Osteoblast (primary cell): ENCODE measurements around the gene HELT. TPM values are rescaled to one million over a fixed set of nuclear protein-coding genes. Genes with fewer than 3 reads are reported as not detected.

Experiments
- DNase-seq: peaks from one replicate; pipeline ENCODE4 v3.0.0; 2011; ENCODE audit warnings: low spot score, mixed read lengths; ENCODE audit not compliant: insufficient read length; ENCODE audit errors: missing footprints
- H2AFZ ChIP-seq: 2 replicates; pipeline ENCODE4 v1.6.0; 2011; ENCODE audit warnings: mild to moderate bottlenecking, low read length
- H3K27ac ChIP-seq: 2 replicates; pipeline ENCODE4 v1.5.1; 2011; ENCODE audit warnings: mild to moderate bottlenecking, low read depth, low read length, moderate library complexity
- H3K27me3 ChIP-seq: 2 replicates; pipeline ENCODE4 v1.6.0; 2012; ENCODE audit warnings: mild to moderate bottlenecking, control low read depth, inconsistent platforms, low read length, moderate library complexity; ENCODE audit not compliant: insufficient read depth
- H3K36me3 ChIP-seq: 2 replicates; pipeline ENCODE4 v1.5.1; 2011; ENCODE audit warnings: mild to moderate bottlenecking, low read length, control low read depth, moderate library complexity; ENCODE audit not compliant: insufficient read depth
- H3K4me1 ChIP-seq: 2 replicates; pipeline ENCODE4 v1.5.1; 2011; ENCODE audit warnings: mild to moderate bottlenecking, low read length, control low read depth, moderate library complexity; ENCODE audit not compliant: insufficient read depth
- H3K4me2 ChIP-seq: 2 replicates; pipeline ENCODE4 v1.6.0; 2011; ENCODE audit warnings: mild to moderate bottlenecking, low read length; ENCODE audit not compliant: insufficient read depth
- H3K4me3 ChIP-seq: fragments of 200-600 bp; sonication (generic); 3 replicates; pipeline ENCODE4 v1.5.1; 2012; ENCODE audit warnings: mild to moderate bottlenecking, low read length, inconsistent platforms; ENCODE audit not compliant: insufficient read depth
- H3K79me2 ChIP-seq: 2 replicates; pipeline ENCODE4 v1.6.0; 2012; ENCODE audit warnings: mild to moderate bottlenecking, low read length, control low read depth, inconsistent platforms; ENCODE audit not compliant: insufficient read depth
- H3K9me3 ChIP-seq: 2 replicates; pipeline ENCODE4 v1.5.1; 2011; ENCODE audit warnings: low read depth, low read length, control low read depth
- H4K20me1 ChIP-seq: 2 replicates; pipeline ENCODE4 v1.6.0; 2012; ENCODE audit warnings: mild to moderate bottlenecking, low read length, control low read depth; ENCODE audit not compliant: insufficient read depth
- total RNA-seq: library from RNA; depleted of rRNA; stranded (reverse); fragments of >200 nt; gene quantifications from 2 replicates; pipeline ENCODE4 v1.2.3, GENCODE V29; 2012
- TF ChIP-seq, protein P1 (sequence below): IDR thresholded peaks from 2 replicates; pipeline ENCODE4 v1.5.1; 2011; ENCODE audit warnings: mild to moderate bottlenecking, low read depth, low read length, moderate library complexity; ENCODE audit errors: extremely low read depth

The HELT gene
- total RNA-seq, 1 donor: not detected

DNA sequence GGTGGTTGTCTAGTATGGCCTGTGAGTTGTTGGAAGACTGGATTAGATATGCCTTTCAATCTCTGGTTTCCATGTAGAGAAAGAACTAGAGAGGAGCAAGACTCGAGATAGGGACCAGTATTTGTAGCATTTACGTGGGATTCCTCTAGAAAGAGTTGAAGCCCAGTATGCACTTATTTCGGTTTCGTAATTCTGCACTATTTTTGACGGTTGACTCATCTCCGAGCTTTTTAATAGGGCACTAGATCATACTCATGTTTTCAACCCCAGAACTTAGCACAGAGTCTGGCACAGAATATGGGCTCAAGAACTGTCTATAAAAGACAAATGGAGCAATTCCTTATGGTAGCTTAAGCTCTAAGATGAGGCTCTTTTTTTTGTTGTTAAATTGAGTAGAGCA, 15.7 kb downstream of the HELT start:
- H3K4me2 ChIP-seq: no peak overlapping the region
- H3K79me2 ChIP-seq: no peaks in the 10 kb centered on the region
- peaks cover 22% of the 10 kb centered on the region for H3K27me3 ChIP-seq
- no peaks in the 10 kb centered on the region for H4K20me1 ChIP-seq
- no peak overlapping the region for H3K4me3 ChIP-seq
- H2AFZ ChIP-seq: no peak overlapping the region
- H3K36me3 ChIP-seq: no peaks in the 10 kb centered on the region
- no peak for DNase-seq
- H3K9me3 ChIP-seq: no peaks in the 10 kb centered on the region
- H3K27ac ChIP-seq: no peak overlapping the region
- H3K4me1 ChIP-seq: no peaks in the 10 kb centered on the region
- TF ChIP-seq, protein P1, sequence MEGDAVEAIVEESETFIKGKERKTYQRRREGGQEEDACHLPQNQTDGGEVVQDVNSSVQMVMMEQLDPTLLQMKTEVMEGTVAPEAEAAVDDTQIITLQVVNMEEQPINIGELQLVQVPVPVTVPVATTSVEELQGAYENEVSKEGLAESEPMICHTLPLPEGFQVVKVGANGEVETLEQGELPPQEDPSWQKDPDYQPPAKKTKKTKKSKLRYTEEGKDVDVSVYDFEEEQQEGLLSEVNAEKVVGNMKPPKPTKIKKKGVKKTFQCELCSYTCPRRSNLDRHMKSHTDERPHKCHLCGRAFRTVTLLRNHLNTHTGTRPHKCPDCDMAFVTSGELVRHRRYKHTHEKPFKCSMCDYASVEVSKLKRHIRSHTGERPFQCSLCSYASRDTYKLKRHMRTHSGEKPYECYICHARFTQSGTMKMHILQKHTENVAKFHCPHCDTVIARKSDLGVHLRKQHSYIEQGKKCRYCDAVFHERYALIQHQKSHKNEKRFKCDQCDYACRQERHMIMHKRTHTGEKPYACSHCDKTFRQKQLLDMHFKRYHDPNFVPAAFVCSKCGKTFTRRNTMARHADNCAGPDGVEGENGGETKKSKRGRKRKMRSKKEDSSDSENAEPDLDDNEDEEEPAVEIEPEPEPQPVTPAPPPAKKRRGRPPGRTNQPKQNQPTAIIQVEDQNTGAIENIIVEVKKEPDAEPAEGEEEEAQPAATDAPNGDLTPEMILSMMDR: no peak

DNA sequence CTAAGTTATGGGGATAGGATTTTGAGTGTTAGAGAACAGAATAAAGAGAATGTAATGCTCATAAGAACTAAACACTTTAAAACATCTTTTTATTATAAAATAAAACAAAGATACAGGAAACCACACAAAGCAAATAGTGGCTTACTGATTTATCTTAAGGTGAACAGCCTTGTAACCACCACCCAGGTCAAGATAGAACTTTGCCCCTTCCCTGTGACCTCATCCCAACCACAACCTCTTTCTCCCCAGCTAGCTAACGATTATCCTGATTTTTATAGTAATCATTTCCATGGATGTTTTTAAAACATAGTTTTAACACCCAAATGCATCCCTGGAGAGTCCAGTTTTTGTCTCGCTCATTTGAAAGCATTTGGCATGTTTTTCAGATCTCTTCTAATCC, 17.0 kb downstream of the HELT start:
- H4K20me1 ChIP-seq: no peaks in the 10 kb centered on the region
- H2AFZ ChIP-seq: no peak overlapping the region
- peaks cover 3% of the 10 kb centered on the region for H3K4me1 ChIP-seq
- H3K36me3 ChIP-seq: no peaks in the 10 kb centered on the region
- no peak for DNase-seq
- H3K4me2 ChIP-seq: no peak overlapping the region
- no peaks in the 10 kb centered on the region for H3K79me2 ChIP-seq
- H3K27ac ChIP-seq: no peak overlapping the region
- no peaks in the 10 kb centered on the region for H3K9me3 ChIP-seq
- H3K4me3 ChIP-seq: no peak overlapping the region
- H3K27me3 ChIP-seq: peaks cover 9% of the 10 kb centered on the region
- TF ChIP-seq, protein P1: no peak

DNA sequence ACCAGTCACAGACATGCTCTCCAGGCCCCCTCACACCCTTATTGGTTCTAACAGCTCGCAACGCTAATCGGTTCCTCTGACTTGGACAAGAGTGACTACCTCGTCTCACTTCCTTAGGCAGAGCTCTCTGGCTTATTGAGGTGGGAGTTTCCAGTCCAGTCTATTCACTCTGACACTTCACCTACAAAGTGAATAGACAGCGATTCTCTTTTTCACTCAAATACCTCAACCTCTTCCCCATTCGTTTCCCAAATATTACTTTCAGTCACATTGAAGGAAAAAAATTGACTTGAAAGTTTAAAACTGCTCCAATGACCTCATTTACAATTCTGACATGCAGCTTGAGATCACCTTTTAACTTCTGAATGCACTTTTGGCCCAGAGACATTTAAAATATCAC, 17.7 kb downstream of the HELT start:
- no peaks in the 10 kb centered on the region for H3K9me3 ChIP-seq
- no peaks in the 10 kb centered on the region for H3K79me2 ChIP-seq
- DNase-seq: no peak
- no peak overlapping the region for H3K4me2 ChIP-seq
- no peaks in the 10 kb centered on the region for H4K20me1 ChIP-seq
- no peaks in the 10 kb centered on the region for H3K36me3 ChIP-seq
- peaks cover 4% of the 10 kb centered on the region for H3K27me3 ChIP-seq
- no peak overlapping the region for H3K27ac ChIP-seq
- H2AFZ ChIP-seq: no peak overlapping the region
- TF ChIP-seq, protein P1: no peak
- H3K4me3 ChIP-seq: no peak overlapping the region
- peaks cover 3% of the 10 kb centered on the region for H3K4me1 ChIP-seq

DNA sequence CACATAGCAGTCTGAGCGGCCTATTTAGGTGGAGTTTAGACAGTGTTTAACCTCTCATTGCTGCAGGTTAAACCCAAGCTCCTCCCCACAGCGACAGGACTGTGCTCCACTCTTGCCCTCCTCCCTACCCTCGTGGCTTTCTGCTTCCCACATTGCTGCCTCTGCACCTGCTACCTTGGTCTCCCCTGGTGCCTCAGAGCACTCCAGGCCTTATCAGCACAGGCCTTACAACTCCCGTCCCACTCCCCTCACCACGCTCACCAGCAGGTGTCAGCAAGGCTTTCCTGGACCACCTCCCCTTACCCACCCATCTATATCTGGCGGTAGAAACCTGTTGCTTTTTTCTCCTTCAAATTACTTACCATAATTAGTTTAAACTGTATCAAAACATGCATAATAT, 18.6 kb downstream of the HELT start:
- Histone ChIP-seq H3K4me1 (peaks cover 3% of the 10 kb centered on the region), H2AFZ (no peak overlapping the region), H3K27ac (no peak overlapping the region)

More for the DNA sequence above, 18.6 kb downstream of the HELT start:
- Histone ChIP-seq H3K9me3 (no peaks in the 10 kb centered on the region), H3K4me3 (no peak overlapping the region), H3K27me3 (peaks cover 4% of the 10 kb centered on the region), H3K79me2 (no peaks in the 10 kb centered on the region), H3K4me2 (no peak overlapping the region), H3K36me3 (no peaks in the 10 kb centered on the region), H4K20me1 (no peaks in the 10 kb centered on the region)
- no peak for DNase-seq
- TF ChIP-seq, protein P1: no peak
